SU-DHL-6 (cell line): ENCODE results near the gene CDKL5.
"Not testable (repeated sequence)": the region's sequence is repeated elsewhere in the genome, so short reads cannot be mapped to it uniquely, and the experiment has no call there.

ENCODE experiments used
- H2AFZ ChIP-seq: fragments of 200-600 bp; sonication (generic); 2 replicates; pipeline ENCODE4 v1.6.1; 2014; ENCODE audit warnings: low read depth, mild to moderate bottlenecking, moderate library complexity, mixed read lengths, antibody characterized with exemption, low read length; ENCODE audit not compliant: severe bottlenecking
- H3F3A ChIP-seq: fragments of 200-600 bp; shearing (Covaris generic); 2 replicates; pipeline ENCODE4 v1.6.0; 2016; ENCODE audit warnings: antibody characterized with exemption, mild to moderate bottlenecking; ENCODE audit not compliant: insufficient read depth
- H3K27ac ChIP-seq: fragments of 200-600 bp; sonication (generic); 2 replicates; pipeline ENCODE4 v1.5.1; 2016; ENCODE audit warnings: low read depth, mild to moderate bottlenecking, low read length, moderate library complexity, mixed read lengths
- H3K27me3 ChIP-seq: fragments of 200-600 bp; sonication (generic), shearing (Covaris generic); 2 replicates; pipeline ENCODE4 v1.6.0; 2014; ENCODE audit warnings: mild to moderate bottlenecking, low read length
- H3K36me3 ChIP-seq: fragments of 200-600 bp; sonication (generic); 2 replicates; pipeline ENCODE4 v1.6.1; 2014; ENCODE audit warnings: mild to moderate bottlenecking, low read length, mixed read lengths
- H3K4me2 ChIP-seq: fragments of 300-600, 200-600 bp; shearing (Covaris generic), sonication (generic); 2 replicates; pipeline ENCODE4 v1.6.0; 2014; ENCODE audit warnings: low read length, low read depth, mild to moderate bottlenecking; ENCODE audit not compliant: poor library complexity, severe bottlenecking
- H3K4me3 ChIP-seq: fragments of 200-600 bp; sonication (generic); 2 replicates; pipeline ENCODE4 v1.5.1; 2014; ENCODE audit warnings: antibody characterized with exemption, low read length, mild to moderate bottlenecking, mixed read lengths; ENCODE audit not compliant: insufficient read depth, poor library complexity, severe bottlenecking
- H3K79me2 ChIP-seq: fragments of 200-600 bp; sonication (generic); 2 replicates; pipeline ENCODE4 v1.6.1; 2014; ENCODE audit warnings: mild to moderate bottlenecking, low read length, moderate library complexity; ENCODE audit not compliant: insufficient read depth
- H3K9ac ChIP-seq: fragments of 200-600 bp; sonication (generic); 2 replicates; pipeline ENCODE4 v1.7.0; 2014; ENCODE audit warnings: mild to moderate bottlenecking, low read length
- H3K9me2 ChIP-seq: fragments of 200-600 bp; sonication (generic); replicated peaks from 2 replicates; pipeline ENCODE4 v1.6.1; 2014; ENCODE audit warnings: low read length; ENCODE audit not compliant: insufficient read depth
- H3K9me3 ChIP-seq: fragments of 200-600 bp; sonication (generic); 2 replicates; pipeline ENCODE4 v1.6.1; 2014; ENCODE audit warnings: low read length, mixed read lengths; ENCODE audit not compliant: insufficient read depth
- H4K20me1 ChIP-seq: fragments of 200-600 bp; sonication (generic); 2 replicates; pipeline ENCODE4 v1.6.1; 2014; ENCODE audit warnings: low read depth, mild to moderate bottlenecking, antibody characterized with exemption, low read length, moderate library complexity, mixed read lengths
- CTCF ChIP-seq: fragments of 200-600 bp; sonication (generic); IDR thresholded peaks from one replicate; pipeline ENCODE4 v1.5.1; 2017; ENCODE audit warnings: antibody characterized with exemption, mild to moderate bottlenecking, low read length, moderate library complexity; ENCODE audit not compliant: insufficient read depth, poor library complexity, severe bottlenecking
- EZH2phosphoT487 ChIP-seq: fragments of 200-600 bp; sonication (generic), shearing (Covaris generic); conservative IDR thresholded peaks from 2 replicates; pipeline ENCODE4 v1.6.1; 2018; ENCODE audit warnings: mild to moderate bottlenecking, antibody characterized with exemption, low read length, moderate library complexity, mixed read lengths

The CDKL5 gene

GRCh38 chrX:18428006-18428405, 2.6 kb downstream of the CDKL5 start:
- no peaks in the 10 kb centered on the region for H3K9me3 ChIP-seq
- TF ChIP-seq EZH2phosphoT487 (no peak), CTCF (no peak)
- H3K9me2 ChIP-seq = no peaks in the 10 kb centered on the region
- no peak overlapping the region for H3K4me2 ChIP-seq
- H2AFZ ChIP-seq = no peak overlapping the region
- H3K79me2 ChIP-seq = no peaks in the 10 kb centered on the region
- H3K4me3 ChIP-seq = no peak overlapping the region
- no peak overlapping the region for H3K27ac ChIP-seq
- H3K9ac ChIP-seq = no peak overlapping the region
- H3K27me3 ChIP-seq = no peaks in the 10 kb centered on the region
- H3K36me3 ChIP-seq = no peaks in the 10 kb centered on the region
- H4K20me1 ChIP-seq = no peaks in the 10 kb centered on the region
- H3F3A ChIP-seq = no peaks in the 10 kb centered on the region; the same call in 1 of the 2 replicates

DNA sequence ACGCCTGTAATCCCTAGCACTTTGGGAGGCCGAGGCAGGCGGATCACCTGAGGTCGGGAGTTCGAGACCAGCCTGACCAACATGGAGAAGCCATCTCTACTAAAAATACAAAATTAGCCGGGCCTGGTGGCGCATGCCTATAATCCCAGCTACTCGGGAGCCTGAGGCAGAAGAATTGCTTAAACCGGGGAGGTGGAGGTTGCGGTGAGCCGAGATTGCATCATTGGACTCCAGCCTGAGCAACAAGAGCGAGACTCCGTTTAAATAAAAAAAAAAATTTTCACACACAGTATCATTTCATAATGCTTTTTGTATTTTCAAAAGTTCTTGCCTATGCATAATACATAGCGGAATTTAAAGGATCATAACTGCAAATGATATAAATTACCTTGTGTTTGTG, 7.9 kb downstream of the CDKL5 start:
- H3K79me2 ChIP-seq, H4K20me1 ChIP-seq: not testable (repeated sequence)

GRCh38 chrX:18434896-18435295, 9.5 kb downstream of the CDKL5 start:
- Histone ChIP-seq H3F3A (no peaks in the 10 kb centered on the region), H3K9ac (no peak overlapping the region), H3K36me3 (no peaks in the 10 kb centered on the region), H3K4me2 (no peak overlapping the region), H3K9me3 (no peaks in the 10 kb centered on the region), H3K79me2 (no peaks in the 10 kb centered on the region), H2AFZ (no peak overlapping the region), H4K20me1 (no peaks in the 10 kb centered on the region), H3K9me2 (no peaks in the 10 kb centered on the region), H3K27me3 (no peaks in the 10 kb centered on the region), H3K27ac (no peak overlapping the region), H3K4me3 (no peak overlapping the region)
- no peak for TF ChIP-seq CTCF
- TF ChIP-seq EZH2phosphoT487 = no peak

More for the DNA sequence above, 7.9 kb downstream of the CDKL5 start:
- H3K9ac ChIP-seq, H2AFZ ChIP-seq, H3K9me3 ChIP-seq, H3K9me2 ChIP-seq, H3F3A ChIP-seq, H3K4me3 ChIP-seq, H3K27me3 ChIP-seq, H3K4me2 ChIP-seq, H3K27ac ChIP-seq, H3K36me3 ChIP-seq: not testable (repeated sequence)

DNA sequence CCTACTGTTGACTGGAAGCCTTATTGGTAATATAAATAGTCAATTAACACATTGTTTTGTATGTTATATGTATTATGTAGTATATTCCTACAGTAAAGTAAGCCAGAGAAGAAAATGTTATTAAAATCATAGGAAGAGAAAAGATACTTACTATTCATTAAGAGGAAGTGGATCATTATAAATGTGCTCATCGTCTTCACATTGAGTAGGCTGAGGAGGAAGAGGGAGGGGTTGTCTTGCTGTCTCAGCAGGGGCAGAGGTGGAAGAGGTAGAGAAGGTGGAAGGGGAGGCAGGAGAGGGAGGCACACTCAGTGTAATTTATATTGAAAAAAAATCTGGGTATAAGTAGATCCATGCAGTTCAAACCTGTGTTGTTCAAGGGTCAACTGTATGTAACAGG, 10.6 kb downstream of the CDKL5 start:
- H3K4me3 ChIP-seq = no peak overlapping the region
- H3K27me3 ChIP-seq = no peaks in the 10 kb centered on the region
- H3K4me2 ChIP-seq = no peak overlapping the region
- no peak for TF ChIP-seq CTCF
- no peak for TF ChIP-seq EZH2phosphoT487
- no peaks in the 10 kb centered on the region for H3K9me3 ChIP-seq
- H3K27ac ChIP-seq = no peak overlapping the region
- no peaks in the 10 kb centered on the region for H3F3A ChIP-seq
- no peaks in the 10 kb centered on the region for H3K79me2 ChIP-seq
- H4K20me1 ChIP-seq = no peaks in the 10 kb centered on the region
- no peak overlapping the region for H3K9ac ChIP-seq
- no peaks in the 10 kb centered on the region for H3K36me3 ChIP-seq
- H2AFZ ChIP-seq = no peak overlapping the region
- no peaks in the 10 kb centered on the region for H3K9me2 ChIP-seq
